WTC11 (cell line): ENCODE results near the gene HSPBAP1. TPM values are rescaled to one million over a fixed set of nuclear protein-coding genes. Genes with fewer than 3 reads are reported as not detected.

Source experiments
- ATAC-seq: fragments of 200-7000 bp; cut with Tn5 transposase; 2 replicates; pipeline ENCODE4 v1.10.0; 2021; ENCODE audit warnings: mild to moderate bottlenecking, moderate library complexity
- CTCF ChIA-PET: fragments of 300-600 bp; sonication (Branson Sonifier 250); formaldehyde crosslinking; loops from one replicate; lab custom pipeline; 2021; ENCODE audit warnings: antibody characterized with exemption; lab: Charles Lee
- POLR2A ChIA-PET: fragments of 350-600 bp; sonication (Branson Sonifier 250); formaldehyde crosslinking; loops from one replicate; lab custom pipeline; 2021; ENCODE audit warnings: antibody characterized with exemption; lab: Charles Lee
- DNase-seq: peaks from one replicate; pipeline ENCODE4 v3.0.0; 2021; ENCODE audit warnings: low spot score
- H3K27ac Mint-ChIP-seq: 2 replicates; pipeline ENCODE4 v1.8.0; 2021; ENCODE audit warnings: mixed read lengths
- H3K27me3 Mint-ChIP-seq: 2 replicates; pipeline ENCODE4 v1.8.0; 2021; ENCODE audit warnings: low read depth, mild to moderate bottlenecking, moderate library complexity, mixed read lengths
- H3K36me3 Mint-ChIP-seq: 2 replicates; pipeline ENCODE4 v1.8.0; 2021; ENCODE audit warnings: mixed read lengths
- H3K4me1 Mint-ChIP-seq: 2 replicates; pipeline ENCODE4 v1.8.0; 2022; ENCODE audit warnings: mixed read lengths
- H3K4me3 Mint-ChIP-seq: 2 replicates; pipeline ENCODE4 v1.8.0; 2021; ENCODE audit warnings: mild to moderate bottlenecking, moderate library complexity, mixed read lengths
- H3K9me3 Mint-ChIP-seq: 2 replicates; pipeline ENCODE4 v1.8.0; 2021; ENCODE audit warnings: mixed read lengths
- ATF3 ChIP-seq: sonication (generic); formaldehyde crosslinking; conservative IDR thresholded peaks from 2 replicates; pipeline ENCODE4 v1.8.1; 2022; ENCODE audit warnings: mild to moderate bottlenecking, missing genetic modification reagents
- CTCF ChIP-seq: fragments of 200-600 bp; IDR thresholded peaks from 2 replicates; pipeline ENCODE4 v1.8.0; 2022; ENCODE audit warnings: antibody characterized with exemption
- FOXK1 ChIP-seq: sonication (generic); formaldehyde crosslinking; IDR thresholded peaks from 2 replicates; pipeline ENCODE4 v1.8.0; 2022; ENCODE audit warnings: mild to moderate bottlenecking, moderate library complexity, missing genetic modification reagents
- GABPB1 ChIP-seq: sonication (generic); formaldehyde crosslinking; IDR thresholded peaks from 2 replicates; pipeline ENCODE4 v1.8.1; 2023; ENCODE audit warnings: mild to moderate bottlenecking, missing genetic modification reagents
- HMGA2 ChIP-seq: fragments of 250-450 bp; sonication (Bioruptor Pico); IDR thresholded peaks from 2 replicates; pipeline ENCODE4 v1.4.0; 2021; ENCODE audit warnings: mild to moderate bottlenecking, moderate library complexity
- NFE2L1 ChIP-seq: sonication (generic); formaldehyde crosslinking; IDR thresholded peaks from 2 replicates; pipeline ENCODE4 v1.8.1; 2023; ENCODE audit warnings: missing genetic modification reagents
- RORB ChIP-seq: fragments of 250-450 bp; sonication (Bioruptor Pico); IDR thresholded peaks from 2 replicates; pipeline ENCODE4 v1.9.0; 2021; ENCODE audit warnings: mild to moderate bottlenecking
- SMAD3 ChIP-seq: sonication (generic); formaldehyde crosslinking; IDR thresholded peaks from 2 replicates; pipeline ENCODE4 v1.8.0; 2022; ENCODE audit warnings: missing genetic modification reagents, mild to moderate bottlenecking, borderline replicate concordance
- TEAD4 ChIP-seq: sonication (generic); formaldehyde crosslinking; IDR thresholded peaks from 2 replicates; pipeline ENCODE4 v1.8.0; 2022; ENCODE audit warnings: mild to moderate bottlenecking, missing genetic modification reagents
- ZBTB43 ChIP-seq: sonication (generic); formaldehyde crosslinking; IDR thresholded peaks from 2 replicates; pipeline ENCODE4 v1.8.1; 2023; ENCODE audit warnings: mild to moderate bottlenecking, missing genetic modification reagents
- ZNF138 ChIP-seq: sonication (generic); formaldehyde crosslinking; conservative IDR thresholded peaks from 2 replicates; pipeline ENCODE4 v1.8.1; 2022; ENCODE audit warnings: mild to moderate bottlenecking, moderate library complexity, missing genetic modification reagents
- ZNF263 ChIP-seq: sonication (generic); formaldehyde crosslinking; IDR thresholded peaks from 2 replicates; pipeline ENCODE4 v1.8.1; 2022; ENCODE audit warnings: low read depth, mild to moderate bottlenecking, moderate library complexity, missing genetic modification reagents
- ZNF532 ChIP-seq: fragments of 250-450 bp; sonication (Bioruptor Pico); IDR thresholded peaks from 2 replicates; pipeline ENCODE4 v1.9.0; 2021; ENCODE audit warnings: mild to moderate bottlenecking, borderline replicate concordance
- total RNA-seq: library from RNA; stranded (reverse); gene quantifications from 3 replicates; pipeline ENCODE4 v1.2.3, GENCODE V29; 2021
- TF ChIP-seq, protein P1 (sequence below): sonication (generic); formaldehyde crosslinking; IDR thresholded peaks from 2 replicates; pipeline ENCODE4 v1.8.0; 2023; ENCODE audit warnings: missing genetic modification reagents
- TF ChIP-seq, protein P2 (sequence below): sonication (generic); formaldehyde crosslinking; IDR thresholded peaks from 2 replicates; pipeline ENCODE4 v1.8.1; 2023; ENCODE audit warnings: mild to moderate bottlenecking, missing genetic modification reagents, borderline replicate concordance
- TF ChIP-seq, protein P3 (sequence below): sonication (generic); formaldehyde crosslinking; IDR thresholded peaks from 2 replicates; pipeline ENCODE4 v1.8.1; 2023; ENCODE audit warnings: mild to moderate bottlenecking, missing genetic modification reagents
- TF ChIP-seq, protein P4 (sequence below): fragments of 250-450 bp; sonication (Bioruptor Pico); conservative IDR thresholded peaks from 2 replicates; pipeline ENCODE4 v1.9.0; 2021; ENCODE audit warnings: mild to moderate bottlenecking

The HSPBAP1 gene
- total RNA-seq, 1 experiment from 2014 or later: 9.1 TPM

DNA sequence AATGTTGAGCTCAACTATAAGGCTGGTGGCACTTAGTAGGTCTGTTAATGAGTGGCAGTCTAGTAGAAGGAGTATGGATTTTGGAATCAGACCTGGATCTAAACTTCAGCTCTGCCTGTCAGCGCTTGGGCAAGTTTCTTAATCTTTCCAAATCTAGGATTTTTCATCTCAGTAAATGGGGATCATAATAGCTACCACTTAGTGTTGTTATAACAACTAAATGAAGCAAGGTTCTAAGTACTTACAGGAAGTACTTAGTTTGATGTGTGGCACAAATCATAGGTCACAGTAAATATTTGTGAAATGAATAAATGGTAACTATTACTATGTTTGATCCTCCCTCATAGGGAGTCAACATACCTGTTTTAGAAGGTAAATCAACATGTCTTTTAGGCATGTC, 32.6 kb upstream of the HSPBAP1 start:
- Mint-ChIP-seq H3K4me3 (no peak overlapping the region), H3K4me1 (no peaks in the 10 kb centered on the region), H3K27ac (no peak overlapping the region), H3K27me3 (no peaks in the 10 kb centered on the region)
- no peak for ATAC-seq
- TF ChIP-seq NFE2L1 (CRISPR knock-in tag): no peak
- TF ChIP-seq, protein P1, sequence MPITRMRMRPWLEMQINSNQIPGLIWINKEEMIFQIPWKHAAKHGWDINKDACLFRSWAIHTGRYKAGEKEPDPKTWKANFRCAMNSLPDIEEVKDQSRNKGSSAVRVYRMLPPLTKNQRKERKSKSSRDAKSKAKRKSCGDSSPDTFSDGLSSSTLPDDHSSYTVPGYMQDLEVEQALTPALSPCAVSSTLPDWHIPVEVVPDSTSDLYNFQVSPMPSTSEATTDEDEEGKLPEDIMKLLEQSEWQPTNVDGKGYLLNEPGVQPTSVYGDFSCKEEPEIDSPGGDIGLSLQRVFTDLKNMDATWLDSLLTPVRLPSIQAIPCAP: no peak
- no peak for TF ChIP-seq ZBTB43
- TF ChIP-seq ZNF138 (CRISPR knock-in tag): no peak
- TF ChIP-seq, protein P2, sequence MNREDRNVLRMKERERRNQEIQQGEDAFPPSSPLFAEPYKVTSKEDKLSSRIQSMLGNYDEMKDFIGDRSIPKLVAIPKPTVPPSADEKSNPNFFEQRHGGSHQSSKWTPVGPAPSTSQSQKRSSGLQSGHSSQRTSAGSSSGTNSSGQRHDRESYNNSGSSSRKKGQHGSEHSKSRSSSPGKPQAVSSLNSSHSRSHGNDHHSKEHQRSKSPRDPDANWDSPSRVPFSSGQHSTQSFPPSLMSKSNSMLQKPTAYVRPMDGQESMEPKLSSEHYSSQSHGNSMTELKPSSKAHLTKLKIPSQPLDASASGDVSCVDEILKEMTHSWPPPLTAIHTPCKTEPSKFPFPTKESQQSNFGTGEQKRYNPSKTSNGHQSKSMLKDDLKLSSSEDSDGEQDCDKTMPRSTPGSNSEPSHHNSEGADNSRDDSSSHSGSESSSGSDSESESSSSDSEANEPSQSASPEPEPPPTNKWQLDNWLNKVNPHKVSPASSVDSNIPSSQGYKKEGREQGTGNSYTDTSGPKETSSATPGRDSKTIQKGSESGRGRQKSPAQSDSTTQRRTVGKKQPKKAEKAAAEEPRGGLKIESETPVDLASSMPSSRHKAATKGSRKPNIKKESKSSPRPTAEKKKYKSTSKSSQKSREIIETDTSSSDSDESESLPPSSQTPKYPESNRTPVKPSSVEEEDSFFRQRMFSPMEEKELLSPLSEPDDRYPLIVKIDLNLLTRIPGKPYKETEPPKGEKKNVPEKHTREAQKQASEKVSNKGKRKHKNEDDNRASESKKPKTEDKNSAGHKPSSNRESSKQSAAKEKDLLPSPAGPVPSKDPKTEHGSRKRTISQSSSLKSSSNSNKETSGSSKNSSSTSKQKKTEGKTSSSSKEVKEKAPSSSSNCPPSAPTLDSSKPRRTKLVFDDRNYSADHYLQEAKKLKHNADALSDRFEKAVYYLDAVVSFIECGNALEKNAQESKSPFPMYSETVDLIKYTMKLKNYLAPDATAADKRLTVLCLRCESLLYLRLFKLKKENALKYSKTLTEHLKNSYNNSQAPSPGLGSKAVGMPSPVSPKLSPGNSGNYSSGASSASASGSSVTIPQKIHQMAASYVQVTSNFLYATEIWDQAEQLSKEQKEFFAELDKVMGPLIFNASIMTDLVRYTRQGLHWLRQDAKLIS: no peak
- TF ChIP-seq, protein P3, sequence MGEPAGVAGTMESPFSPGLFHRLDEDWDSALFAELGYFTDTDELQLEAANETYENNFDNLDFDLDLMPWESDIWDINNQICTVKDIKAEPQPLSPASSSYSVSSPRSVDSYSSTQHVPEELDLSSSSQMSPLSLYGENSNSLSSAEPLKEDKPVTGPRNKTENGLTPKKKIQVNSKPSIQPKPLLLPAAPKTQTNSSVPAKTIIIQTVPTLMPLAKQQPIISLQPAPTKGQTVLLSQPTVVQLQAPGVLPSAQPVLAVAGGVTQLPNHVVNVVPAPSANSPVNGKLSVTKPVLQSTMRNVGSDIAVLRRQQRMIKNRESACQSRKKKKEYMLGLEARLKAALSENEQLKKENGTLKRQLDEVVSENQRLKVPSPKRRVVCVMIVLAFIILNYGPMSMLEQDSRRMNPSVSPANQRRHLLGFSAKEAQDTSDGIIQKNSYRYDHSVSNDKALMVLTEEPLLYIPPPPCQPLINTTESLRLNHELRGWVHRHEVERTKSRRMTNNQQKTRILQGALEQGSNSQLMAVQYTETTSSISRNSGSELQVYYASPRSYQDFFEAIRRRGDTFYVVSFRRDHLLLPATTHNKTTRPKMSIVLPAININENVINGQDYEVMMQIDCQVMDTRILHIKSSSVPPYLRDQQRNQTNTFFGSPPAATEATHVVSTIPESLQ (CRISPR knock-in tag): no peak
- TF ChIP-seq, all 79 proteins: peak for 0
- CTCF ChIA-PET: interaction anchor here (0.7 kb wide), 1 partner anchor 71 kb away, joined by 3 read pairs; no protein-coding TSS in a partner anchor
- DNase-seq: no peak
- POLR2A ChIA-PET: no interaction called here
- Mint-ChIP-seq H3K36me3 (no peaks in the 10 kb centered on the region), H3K9me3 (no peaks in the 10 kb centered on the region)

DNA sequence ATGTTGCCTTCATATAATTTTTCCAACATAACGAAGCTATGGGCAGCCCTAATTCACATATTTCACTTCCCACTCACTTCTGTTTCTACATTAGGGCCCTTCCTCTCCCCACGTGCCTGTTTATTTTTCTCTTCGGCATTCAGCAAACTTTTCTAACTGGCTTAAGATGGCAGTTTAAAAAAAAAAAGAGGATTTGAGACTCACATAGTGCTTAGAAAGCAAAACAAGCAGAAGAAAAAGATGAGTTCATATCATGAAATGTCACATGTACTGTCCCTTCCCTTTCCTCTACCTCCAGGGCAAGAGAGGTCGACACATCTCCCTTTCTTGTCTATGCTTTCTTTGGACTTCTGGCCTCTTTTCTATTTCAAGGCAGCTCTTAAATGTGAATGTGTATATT, 31.8 kb upstream of the HSPBAP1 start:
- Mint-ChIP-seq H3K27ac (no peak overlapping the region), H3K9me3 (no peaks in the 10 kb centered on the region), H3K4me1 (no peaks in the 10 kb centered on the region), H3K27me3 (no peaks in the 10 kb centered on the region), H3K36me3 (no peaks in the 10 kb centered on the region), H3K4me3 (no peak overlapping the region)
- CTCF ChIA-PET: no interaction called here
- DNase-seq (no peak), ATAC-seq (no peak)
- POLR2A ChIA-PET: no interaction called here
- no peak for TF ChIP-seq HMGA2 (CRISPR knock-in tag)
- TF ChIP-seq, protein P1: no peak
- TF ChIP-seq ZNF532 (CRISPR knock-in tag): no peak
- no peak for TF ChIP-seq ZNF263 (CRISPR knock-in tag)
- no peak for TF ChIP-seq TEAD4 (CRISPR knock-in tag)
- no peak for TF ChIP-seq FOXK1 (CRISPR knock-in tag)
- TF ChIP-seq GABPB1 (CRISPR knock-in tag): no peak
- TF ChIP-seq SMAD3 (CRISPR knock-in tag): no peak
- TF ChIP-seq, protein P4, sequence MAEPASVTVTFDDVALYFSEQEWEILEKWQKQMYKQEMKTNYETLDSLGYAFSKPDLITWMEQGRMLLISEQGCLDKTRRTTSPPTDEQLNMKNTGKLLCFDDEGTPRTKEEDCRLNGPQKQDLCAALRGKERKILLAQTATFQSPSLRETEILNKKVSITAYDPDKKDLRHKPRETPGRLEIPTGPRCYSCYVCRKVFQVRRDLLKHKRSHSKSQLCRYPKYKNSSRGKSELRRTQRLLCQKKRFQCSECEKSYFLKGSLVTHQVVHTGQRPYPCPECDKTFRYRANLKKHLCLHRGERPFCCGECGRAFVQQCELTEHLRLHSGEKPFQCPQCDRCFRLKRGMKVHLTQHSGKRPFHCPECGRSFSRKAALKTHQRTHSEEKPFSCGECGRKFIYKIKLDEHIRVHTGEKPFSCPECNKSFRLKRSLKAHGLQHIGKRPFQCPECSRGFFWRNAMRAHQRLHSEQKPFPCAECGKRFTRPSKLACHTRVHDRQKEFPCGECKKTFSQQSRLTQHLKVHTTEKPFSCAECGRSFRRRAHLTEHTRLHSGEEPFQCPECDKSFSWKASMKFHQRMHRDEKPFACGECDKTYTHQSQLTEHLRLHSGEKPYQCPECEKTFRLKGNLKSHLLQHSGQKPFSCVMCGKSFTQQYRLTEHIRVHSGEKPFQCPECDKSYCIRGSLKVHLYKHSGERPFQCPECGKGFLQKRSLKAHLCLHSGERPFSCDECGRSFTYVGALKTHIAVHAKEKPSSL (CRISPR knock-in tag): no peak
- no peak for TF ChIP-seq CTCF
- TF ChIP-seq ATF3 (CRISPR knock-in tag): no peak
- TF ChIP-seq RORB (CRISPR knock-in tag): no peak
- TF ChIP-seq, all 79 proteins: peak for 0
